Renal cortical epithelial cell (primary cell): ENCODE measurements around the gene ARHGEF6. TPM values are rescaled to one million over a fixed set of nuclear protein-coding genes. Genes with fewer than 3 reads are reported as not detected.

ENCODE experiments used
- DNase-seq: peaks from one replicate; pipeline ENCODE4 v3.0.0-alpha.2; 2011; ENCODE audit warnings: low read depth
- total RNA-seq: library from RNA; depleted of rRNA; stranded (reverse); fragments of >200 nt; gene quantifications from 2 replicates; pipeline ENCODE4 v1.2.3, GENCODE V29; 2014

ARHGEF6 gene
- total RNA-seq, 1 donor from 2014 or later = 6.9 TPM

- no peak for DNase-seq
Observed at GRCh38 chrX:136747003-136747986, 33.4 kb downstream of the ARHGEF6 start.

GRCh38 chrX:136745215-136746173 is 35.2 kb downstream of the ARHGEF6 start:
- no peak for DNase-seq

- DNase-seq = no peak
Observed at GRCh38 chrX:136742721-136743379, 37.9 kb downstream of the ARHGEF6 start.

- no peak for DNase-seq
Observed at GRCh38 chrX:136738049-136738729, 42.5 kb downstream of the ARHGEF6 start.

- DNase-seq = no peak
Observed at GRCh38 chrX:136736690-136737089, 44.0 kb downstream of the ARHGEF6 start.

- no peak for DNase-seq
Observed at GRCh38 chrX:136735601-136736000, 45.1 kb downstream of the ARHGEF6 start.

- no peak for DNase-seq
Observed at GRCh38 chrX:136733613-136734012, 47.1 kb downstream of the ARHGEF6 start.

- DNase-seq = no peak
Observed at GRCh38 chrX:136731798-136732197, 48.9 kb downstream of the ARHGEF6 start.

- no peak for DNase-seq
Observed at GRCh38 chrX:136731207-136731782, 49.4 kb downstream of the ARHGEF6 start.

- no peak for DNase-seq
Observed at GRCh38 chrX:136728393-136728792, 52.3 kb downstream of the ARHGEF6 start.

GRCh38 chrX:136725441-136726104 is 55.2 kb downstream of the ARHGEF6 start:
- DNase-seq = peak; percentile 52

GRCh38 chrX:136718091-136718490 is 62.6 kb downstream of the ARHGEF6 start:
- no peak for DNase-seq

- no peak for DNase-seq
Observed at GRCh38 chrX:136714626-136715599, 65.8 kb downstream of the ARHGEF6 start.

- no peak for DNase-seq
Observed at GRCh38 chrX:136712650-136713310, 68.0 kb downstream of the ARHGEF6 start.

GRCh38 chrX:136711147-136711546 is 69.6 kb downstream of the ARHGEF6 start:
- peak; percentile 25 for DNase-seq

GRCh38 chrX:136710325-136710951 is 70.3 kb downstream of the ARHGEF6 start:
- DNase-seq = peak; percentile 54

GRCh38 chrX:136708348-136708747 is 72.4 kb downstream of the ARHGEF6 start:
- DNase-seq = peak; percentile 18

GRCh38 chrX:136697156-136697555 is 83.6 kb downstream of the ARHGEF6 start:
- no peak for DNase-seq
